Measurements from ENCODE around the gene SMARCD1.
A peak's percentile ranks its signal among the peaks of the same experiment; 100 is the strongest.

SMARCD1 gene

GRCh38 chr12:50057000-50057841 is 27.9 kb upstream of the SMARCD1 start, which contains the start of gene ASIC1:
Gene ASIC1 (plus strand): TSS chr12:50057596. CDS start chr12:50058767, 1,171 bp downstream.
- peak; percentile 88 for DNase-seq (ENCODE audit: low spot score)

GRCh38 chr12:50057896-50058670 is 27.1 kb upstream of the SMARCD1 start:
- no peak for DNase-seq (ENCODE audit: low spot score)

DNA sequence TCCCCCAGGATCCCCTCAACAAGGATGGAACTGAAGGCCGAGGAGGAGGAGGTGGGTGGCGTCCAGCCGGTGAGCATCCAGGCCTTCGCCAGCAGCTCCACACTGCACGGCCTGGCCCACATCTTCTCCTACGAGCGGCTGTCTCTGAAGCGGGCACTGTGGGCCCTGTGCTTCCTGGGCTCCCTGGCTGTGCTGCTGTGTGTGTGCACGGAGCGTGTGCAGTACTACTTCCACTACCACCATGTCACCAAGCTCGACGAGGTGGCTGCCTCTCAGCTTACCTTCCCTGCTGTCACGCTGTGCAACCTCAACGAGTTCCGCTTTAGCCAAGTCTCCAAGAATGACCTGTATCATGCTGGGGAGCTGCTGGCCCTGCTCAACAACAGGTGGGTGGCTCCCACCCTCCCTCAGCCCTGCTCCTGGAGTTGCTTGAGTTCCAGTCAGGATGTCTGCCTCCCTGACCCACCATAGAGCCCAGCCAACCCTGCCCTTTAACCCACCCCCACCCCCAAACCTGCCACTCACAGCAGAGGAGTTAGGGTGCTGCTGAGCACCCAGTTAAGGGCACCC is 26.3 kb upstream of the SMARCD1 start:
- no peak for DNase-seq (ENCODE audit: low spot score)

DNA sequence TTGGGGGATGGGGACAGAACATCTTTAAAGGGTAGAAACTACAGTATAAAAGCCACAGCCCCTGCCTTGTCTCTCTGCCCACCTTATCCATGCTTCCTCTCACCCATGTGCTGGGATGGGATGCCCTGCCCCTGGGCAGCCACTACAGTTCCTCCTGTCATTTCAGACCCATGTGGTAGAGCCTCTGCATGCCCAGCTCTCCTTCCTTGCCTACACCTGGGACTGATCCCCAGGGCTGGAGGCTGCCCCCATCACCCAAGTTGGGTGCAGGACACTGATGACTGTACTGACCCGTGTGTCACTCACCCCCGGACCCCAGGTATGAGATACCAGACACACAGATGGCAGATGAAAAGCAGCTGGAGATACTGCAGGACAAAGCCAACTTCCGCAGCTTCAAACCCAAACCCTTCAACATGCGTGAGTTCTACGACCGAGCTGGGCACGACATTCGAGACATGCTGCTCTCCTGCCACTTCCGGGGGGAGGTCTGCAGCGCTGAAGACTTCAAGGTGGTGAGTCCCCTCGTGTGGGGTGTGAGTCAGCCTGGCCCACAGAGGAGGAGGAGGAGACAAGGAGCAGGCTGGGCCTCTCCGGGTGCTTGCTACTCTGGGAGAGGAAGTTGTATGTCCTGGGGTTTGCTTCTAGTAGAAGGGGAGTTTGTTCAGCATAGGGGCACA is 25.6 kb upstream of the SMARCD1 start:
- DNase-seq (ENCODE audit: low spot score) = no peak

- no peak for DNase-seq (ENCODE audit: low spot score)
Measured at GRCh38 chr12:50060120-50060468, 25.0 kb upstream of the SMARCD1 start.

GRCh38 chr12:50061171-50061570 is 24.0 kb upstream of the SMARCD1 start:
- no peak for DNase-seq (ENCODE audit: low spot score)

- no peak for DNase-seq (ENCODE audit: low spot score)
Measured at GRCh38 chr12:50061946-50062686, 23.0 kb upstream of the SMARCD1 start.

DNA sequence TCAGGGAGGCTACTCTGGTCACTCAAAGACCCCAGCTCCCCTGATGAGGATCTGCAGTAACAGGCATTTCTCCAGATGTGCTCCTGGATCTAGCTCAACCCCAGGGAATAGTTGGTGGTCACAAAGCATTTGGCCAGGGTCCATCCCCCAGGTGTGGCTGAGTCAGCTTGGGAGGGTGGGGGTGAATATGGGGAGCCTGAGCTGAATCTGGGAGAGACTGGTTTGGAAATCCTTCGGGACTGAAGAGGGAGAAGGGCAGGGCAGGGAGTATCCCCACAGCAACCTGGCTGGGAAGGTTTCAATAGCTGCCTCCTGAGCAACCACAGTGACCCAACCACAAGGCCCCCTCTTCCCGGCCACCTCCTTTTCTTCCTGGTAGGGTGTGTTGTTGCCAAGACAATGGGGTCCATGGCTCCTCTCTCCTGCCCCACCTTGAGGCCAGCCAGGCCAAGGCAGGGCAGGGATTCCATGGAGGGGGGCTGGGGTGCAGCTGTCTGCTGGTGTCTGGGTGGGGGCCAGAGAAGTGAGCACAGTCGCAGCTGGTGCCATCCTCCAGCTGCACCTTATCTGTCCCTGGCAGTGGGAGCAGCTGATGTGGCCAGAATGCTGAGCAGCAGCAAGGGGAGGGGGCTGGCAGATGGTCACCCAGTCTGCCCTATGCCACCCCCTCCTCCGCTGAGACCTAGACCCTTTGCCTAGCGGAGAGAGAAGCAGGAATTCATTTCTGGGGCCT is 22.2 kb upstream of the SMARCD1 start:
- DNase-seq (ENCODE audit: low spot score) = no peak

GRCh38 chr12:50065726-50066310 is 19.3 kb upstream of the SMARCD1 start:
- no peak for DNase-seq (ENCODE audit: low spot score)

DNA sequence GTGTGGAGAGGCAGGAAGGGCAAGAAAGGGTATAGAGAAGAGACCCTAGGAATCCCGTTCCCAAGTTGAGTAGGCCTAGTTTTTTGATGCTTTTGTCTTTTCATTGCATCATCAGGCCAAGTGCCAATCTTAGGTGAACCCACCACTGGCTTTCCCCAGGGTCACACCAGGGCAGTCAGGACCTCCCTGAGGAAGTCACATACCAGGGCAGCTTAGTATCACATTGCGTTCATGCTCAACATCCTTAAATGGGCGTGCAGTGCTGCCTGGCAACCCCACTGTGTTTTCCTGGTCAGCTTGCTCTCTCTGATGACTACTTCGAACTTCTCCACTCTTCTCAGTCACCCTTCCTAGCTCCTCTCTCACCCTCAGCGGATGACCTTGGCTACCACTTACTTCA is 18.7 kb upstream of the SMARCD1 start:
- peak; percentile 82 for DNase-seq (ENCODE audit: low spot score)

- no peak for DNase-seq (ENCODE audit: low spot score)
Measured at GRCh38 chr12:50069069-50069468, 16.1 kb upstream of the SMARCD1 start.

GRCh38 chr12:50069539-50069938 is 15.6 kb upstream of the SMARCD1 start:
- DNase-seq (ENCODE audit: low spot score) = no peak

DNA sequence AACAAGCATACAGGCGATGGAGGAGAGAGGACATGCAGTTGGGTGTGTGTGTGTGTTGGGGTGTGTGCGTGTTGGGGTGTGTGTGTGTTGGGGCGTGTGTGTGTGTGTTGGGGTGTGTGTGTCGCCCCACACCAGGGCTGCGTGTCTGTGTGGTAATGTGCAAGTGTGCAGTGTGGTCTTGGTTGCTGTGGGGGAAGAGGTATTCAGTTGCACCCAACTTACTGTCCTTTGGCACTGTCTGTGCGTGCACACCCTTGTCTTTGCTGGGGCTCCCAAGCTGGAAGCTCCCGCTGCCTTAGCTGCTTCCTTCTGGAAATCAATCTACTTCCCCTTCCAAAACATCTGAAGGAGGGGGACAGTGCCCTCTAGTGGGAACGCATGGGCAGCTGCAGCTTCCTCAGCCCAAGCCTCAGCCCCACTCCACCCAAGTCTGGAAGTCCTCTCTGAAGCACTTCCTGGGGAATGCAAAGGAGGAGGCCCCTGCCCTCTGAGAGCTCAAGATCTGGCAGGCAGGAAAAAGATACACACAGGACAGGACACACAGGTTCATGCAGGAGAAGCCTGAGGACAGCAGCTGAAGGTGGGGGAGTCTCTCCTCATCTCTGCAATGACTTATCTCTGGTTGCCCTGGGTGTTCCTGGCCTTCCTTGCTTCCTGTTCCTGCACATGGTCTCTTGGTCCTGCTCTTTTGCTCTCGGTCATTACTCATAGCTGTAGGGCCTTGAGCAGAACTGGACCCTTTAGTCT is 14.7 kb upstream of the SMARCD1 start:
- DNase-seq (ENCODE audit: low spot score) = peak; percentile 80

DNA sequence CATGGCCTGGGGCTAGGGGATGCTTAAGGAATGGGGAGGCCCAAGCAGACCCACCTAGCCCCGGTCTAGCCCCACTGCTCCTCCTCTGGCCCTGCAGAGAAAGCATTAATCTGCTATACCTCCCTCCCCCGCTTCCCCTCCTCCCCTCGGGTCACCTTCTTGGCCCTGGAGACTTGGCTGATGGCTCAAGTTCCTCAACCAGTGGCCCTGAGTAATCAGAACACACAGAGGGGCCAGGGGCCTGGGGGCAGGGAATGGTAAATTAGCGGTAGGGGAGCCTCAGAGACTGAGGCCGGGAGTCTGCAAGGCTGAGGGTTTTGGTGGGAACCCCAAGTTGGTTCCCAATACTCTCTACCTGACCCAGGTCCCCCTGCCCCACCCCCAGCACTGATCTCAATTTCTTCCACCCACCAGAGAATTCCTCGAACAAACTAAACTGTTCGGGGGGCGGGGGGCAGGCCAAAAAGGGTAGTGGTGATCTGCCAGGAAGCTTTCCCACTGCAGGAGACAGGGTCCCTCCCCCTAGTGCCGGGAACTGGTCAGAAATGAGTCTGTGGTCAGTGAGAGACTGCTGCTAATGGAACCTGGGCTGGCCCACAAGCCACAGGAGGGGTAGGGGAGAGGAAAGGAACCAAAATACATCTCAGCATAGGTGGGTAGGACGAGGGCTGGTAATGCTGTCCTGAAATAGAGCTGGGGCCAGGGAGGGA is 12.8 kb upstream of the SMARCD1 start:
- DNase-seq (ENCODE audit: low spot score) = no peak

DNA sequence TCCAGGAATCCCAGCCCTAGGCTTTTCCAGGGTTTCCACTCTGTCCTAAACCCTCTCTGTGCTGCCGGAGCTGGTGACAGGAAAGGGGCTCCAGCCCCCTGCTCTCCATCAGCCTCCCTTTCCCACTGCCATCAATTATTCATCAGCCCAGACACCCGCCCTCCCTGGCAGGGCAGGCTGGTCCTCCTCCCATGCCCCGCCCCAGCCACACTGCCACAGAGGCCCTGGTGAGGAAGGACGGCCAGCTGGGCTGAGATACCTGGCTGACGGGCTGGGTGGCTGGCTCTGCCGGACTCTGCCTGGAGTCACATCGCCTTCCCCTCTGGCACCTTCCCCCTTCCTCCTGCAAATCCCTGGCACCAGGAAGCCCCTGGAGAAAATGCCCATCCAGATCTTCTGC is 11.9 kb upstream of the SMARCD1 start:
- DNase-seq (ENCODE audit: low spot score) = no peak

- DNase-seq (ENCODE audit: low spot score) = no peak
Measured at GRCh38 chr12:50073712-50074111, 11.4 kb upstream of the SMARCD1 start.

DNA sequence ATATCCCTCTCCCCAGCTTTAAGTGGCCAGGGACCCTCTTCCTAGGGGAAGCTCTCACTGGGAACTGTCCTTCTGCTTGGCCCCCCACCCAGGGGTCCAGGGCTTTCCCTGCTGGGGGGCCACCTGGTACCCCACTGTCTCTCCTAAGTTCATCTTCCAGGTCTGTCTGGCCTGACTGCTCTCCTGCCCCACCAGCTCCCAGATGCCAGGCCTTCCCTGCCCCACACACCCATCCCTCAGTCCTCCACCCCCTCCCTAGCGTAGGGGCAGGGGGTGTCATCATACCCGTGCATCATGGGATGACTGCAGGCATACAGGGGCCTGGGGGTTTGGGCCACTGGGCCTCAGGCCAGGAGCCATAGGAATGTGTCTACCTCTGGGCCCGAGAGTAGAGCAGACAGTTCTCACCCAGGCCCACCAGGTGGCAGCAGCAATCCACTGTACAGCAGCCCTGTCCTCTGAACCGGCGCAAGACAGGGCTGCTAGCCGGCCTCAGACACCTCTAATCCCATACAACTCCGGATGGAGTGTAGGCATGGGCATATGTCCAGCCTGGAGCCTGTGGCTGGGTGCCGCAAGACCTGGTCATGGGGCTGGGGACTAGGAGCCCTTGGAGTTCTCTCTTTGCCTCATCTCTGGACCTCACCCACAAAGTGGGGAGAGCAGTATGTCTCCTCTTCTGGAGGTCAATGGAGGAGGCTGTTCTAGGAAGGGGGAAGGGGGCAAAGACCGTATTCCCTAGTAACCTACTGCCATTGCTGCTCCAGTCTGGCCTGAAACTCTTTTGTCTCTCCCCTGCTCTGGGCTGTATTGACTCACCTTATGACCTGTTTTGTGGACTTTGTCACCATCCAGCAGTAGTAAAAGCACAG is 10.0 kb upstream of the SMARCD1 start:
- peak; percentile 90 for DNase-seq (ENCODE audit: low spot score)

DNA sequence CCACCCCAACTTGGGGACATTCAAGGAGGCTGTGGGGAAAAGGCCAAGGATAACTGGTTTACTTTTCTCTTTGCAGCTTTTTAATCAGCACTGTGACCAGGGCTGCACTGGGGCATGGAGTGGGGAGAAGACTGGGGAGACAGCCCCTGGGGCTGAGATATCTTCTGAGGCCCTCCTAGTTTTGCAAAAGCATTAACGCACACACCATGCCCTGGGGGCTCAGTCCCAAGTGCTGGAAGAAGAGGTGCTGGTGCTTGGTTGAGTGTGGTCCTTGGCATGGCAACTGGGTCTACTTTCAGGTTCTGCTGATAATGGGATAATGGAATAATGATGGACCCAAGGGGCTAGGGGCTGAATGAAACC is 9.4 kb upstream of the SMARCD1 start:
- no peak for DNase-seq (ENCODE audit: low spot score)
